Retinal pigment epithelial cell (primary cell): ENCODE results near the gene TTYH3.

Experiments
- DNase-seq: peaks from one replicate; pipeline ENCODE4 v3.0.0-alpha.2; 2010; ENCODE audit warnings: low read depth
- H3K4me3 ChIP-seq: 2 replicates; pipeline ENCODE4 v1.5.1; 2011; ENCODE audit warnings: mild to moderate bottlenecking, low read length, control low read depth, moderate library complexity
- CTCF ChIP-seq: conservative IDR thresholded peaks from 2 replicates; pipeline ENCODE4 v1.5.1; 2011; ENCODE audit warnings: low read depth, low read length, control low read depth, inconsistent platforms

Gene TTYH3

GRCh38 chr7:2644220-2644561 lies 12.4 kb downstream of the TTYH3 start:
- DNase-seq, result no peak
- no peak for TF ChIP-seq CTCF
- H3K4me3 ChIP-seq, result no peak overlapping the region

- DNase-seq, result no peak
- no peak overlapping the region for H3K4me3 ChIP-seq
- TF ChIP-seq CTCF, result no peak
Observed at GRCh38 chr7:2644562-2645273, 12.9 kb downstream of the TTYH3 start.

- no peak for DNase-seq
- no peak overlapping the region for H3K4me3 ChIP-seq
- TF ChIP-seq CTCF, result no peak
Observed at GRCh38 chr7:2645274-2645868, 13.6 kb downstream of the TTYH3 start.

- TF ChIP-seq CTCF, result no peak
- DNase-seq, result no peak
- H3K4me3 ChIP-seq, result no peak overlapping the region
Observed at GRCh38 chr7:2646336-2646679, 14.5 kb downstream of the TTYH3 start.

GRCh38 chr7:2646680-2647571 lies 15.1 kb downstream of the TTYH3 start:
- TF ChIP-seq CTCF, result no peak
- DNase-seq, result no peak
- no peak overlapping the region for H3K4me3 ChIP-seq

GRCh38 chr7:2647594-2648172 lies 15.9 kb downstream of the TTYH3 start:
- H3K4me3 ChIP-seq, result no peak overlapping the region
- no peak for TF ChIP-seq CTCF
- DNase-seq, result no peak
